HFF-Myc (cell line): Measurements from ENCODE around the gene SCAMP5.

Experiments
- DNase-seq: peaks from one replicate; pipeline ENCODE4 v3.0.0-alpha.2; 2011; ENCODE audit warnings: low read depth; ENCODE audit errors: extremely low read depth
- H3K4me3 ChIP-seq: replicated peaks from 2 replicates; pipeline ENCODE4 v1.5.1; 2011; ENCODE audit warnings: low read depth, mild to moderate bottlenecking, control low read depth, low read length
- TF ChIP-seq, protein P1 (sequence below): IDR thresholded peaks from 2 replicates; pipeline ENCODE4 v1.5.1; 2012; ENCODE audit warnings: mild to moderate bottlenecking, low read depth, low read length, control low read depth; ENCODE audit errors: missing control alignments

SCAMP5 gene

DNA sequence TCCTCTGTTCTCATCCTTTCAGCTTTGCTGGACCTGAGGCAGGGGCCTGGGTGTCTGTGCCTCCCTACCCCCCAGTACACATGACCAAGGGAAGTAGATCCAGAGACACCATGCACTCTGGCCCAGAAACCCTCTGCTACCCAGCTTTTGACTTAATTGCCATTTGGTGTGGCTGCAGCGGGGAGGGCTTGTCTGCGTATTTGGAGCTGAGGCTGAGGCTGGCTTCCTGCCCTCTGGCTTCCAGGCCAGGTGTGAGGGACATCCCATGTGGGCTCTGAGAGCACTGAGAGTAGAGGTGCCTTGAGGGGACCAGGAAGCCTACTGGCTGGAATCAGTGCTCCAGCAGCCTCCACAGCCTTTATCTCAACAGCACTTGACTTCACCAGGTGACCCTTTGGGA, 54.9 kb downstream of the SCAMP5 start:
- TF ChIP-seq, protein P1, sequence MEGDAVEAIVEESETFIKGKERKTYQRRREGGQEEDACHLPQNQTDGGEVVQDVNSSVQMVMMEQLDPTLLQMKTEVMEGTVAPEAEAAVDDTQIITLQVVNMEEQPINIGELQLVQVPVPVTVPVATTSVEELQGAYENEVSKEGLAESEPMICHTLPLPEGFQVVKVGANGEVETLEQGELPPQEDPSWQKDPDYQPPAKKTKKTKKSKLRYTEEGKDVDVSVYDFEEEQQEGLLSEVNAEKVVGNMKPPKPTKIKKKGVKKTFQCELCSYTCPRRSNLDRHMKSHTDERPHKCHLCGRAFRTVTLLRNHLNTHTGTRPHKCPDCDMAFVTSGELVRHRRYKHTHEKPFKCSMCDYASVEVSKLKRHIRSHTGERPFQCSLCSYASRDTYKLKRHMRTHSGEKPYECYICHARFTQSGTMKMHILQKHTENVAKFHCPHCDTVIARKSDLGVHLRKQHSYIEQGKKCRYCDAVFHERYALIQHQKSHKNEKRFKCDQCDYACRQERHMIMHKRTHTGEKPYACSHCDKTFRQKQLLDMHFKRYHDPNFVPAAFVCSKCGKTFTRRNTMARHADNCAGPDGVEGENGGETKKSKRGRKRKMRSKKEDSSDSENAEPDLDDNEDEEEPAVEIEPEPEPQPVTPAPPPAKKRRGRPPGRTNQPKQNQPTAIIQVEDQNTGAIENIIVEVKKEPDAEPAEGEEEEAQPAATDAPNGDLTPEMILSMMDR: no peak
- no peak for DNase-seq
- H3K4me3 ChIP-seq: no peak overlapping the region

DNA sequence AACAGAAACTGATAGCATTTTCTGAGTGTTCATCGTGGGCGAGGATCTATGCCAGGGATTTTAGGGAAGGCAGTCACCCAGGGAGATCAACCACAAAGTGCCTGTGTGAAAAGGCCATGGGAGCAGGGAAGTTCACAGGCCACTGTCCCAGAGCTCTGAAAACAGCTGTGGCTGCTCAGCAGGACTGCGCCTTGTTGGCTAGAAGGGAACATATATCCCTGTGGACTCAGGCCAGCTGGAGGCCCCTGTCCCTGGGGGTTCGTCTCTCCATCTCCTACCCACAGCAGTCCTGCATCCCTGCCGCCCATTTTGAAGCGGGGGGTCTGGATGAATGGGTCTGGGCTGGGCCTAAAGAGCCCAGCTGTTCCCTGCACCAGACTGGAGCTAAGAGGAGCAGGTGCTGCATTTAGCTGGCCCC, 55.8 kb downstream of the SCAMP5 start:
- no peak for DNase-seq

DNA sequence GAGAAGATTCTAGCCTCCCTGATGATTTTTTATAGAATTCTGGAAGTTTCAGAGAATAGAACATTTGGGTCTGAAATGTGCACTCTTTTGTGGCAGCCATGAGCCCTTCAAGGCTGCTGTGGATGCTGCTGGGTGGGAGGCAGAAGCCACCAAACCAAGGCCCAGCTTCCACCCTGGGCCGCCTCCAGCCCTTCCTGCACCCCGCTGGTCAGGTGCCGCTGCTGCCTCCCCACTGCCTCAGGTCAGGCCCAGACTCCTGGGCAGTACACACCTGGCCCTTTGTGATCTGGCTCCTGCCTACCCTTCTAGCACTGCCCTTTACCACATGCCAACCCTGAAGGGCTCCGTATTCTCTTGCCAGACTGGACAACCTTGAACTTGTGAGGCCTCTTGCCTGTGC, 56.3 kb downstream of the SCAMP5 start:
- no peak for DNase-seq
- no peak overlapping the region for H3K4me3 ChIP-seq
- TF ChIP-seq, protein P1: no peak

More for the DNA sequence above, 55.8 kb downstream of the SCAMP5 start:
- TF ChIP-seq, protein P1: no peak
- H3K4me3 ChIP-seq: no peak overlapping the region

DNA sequence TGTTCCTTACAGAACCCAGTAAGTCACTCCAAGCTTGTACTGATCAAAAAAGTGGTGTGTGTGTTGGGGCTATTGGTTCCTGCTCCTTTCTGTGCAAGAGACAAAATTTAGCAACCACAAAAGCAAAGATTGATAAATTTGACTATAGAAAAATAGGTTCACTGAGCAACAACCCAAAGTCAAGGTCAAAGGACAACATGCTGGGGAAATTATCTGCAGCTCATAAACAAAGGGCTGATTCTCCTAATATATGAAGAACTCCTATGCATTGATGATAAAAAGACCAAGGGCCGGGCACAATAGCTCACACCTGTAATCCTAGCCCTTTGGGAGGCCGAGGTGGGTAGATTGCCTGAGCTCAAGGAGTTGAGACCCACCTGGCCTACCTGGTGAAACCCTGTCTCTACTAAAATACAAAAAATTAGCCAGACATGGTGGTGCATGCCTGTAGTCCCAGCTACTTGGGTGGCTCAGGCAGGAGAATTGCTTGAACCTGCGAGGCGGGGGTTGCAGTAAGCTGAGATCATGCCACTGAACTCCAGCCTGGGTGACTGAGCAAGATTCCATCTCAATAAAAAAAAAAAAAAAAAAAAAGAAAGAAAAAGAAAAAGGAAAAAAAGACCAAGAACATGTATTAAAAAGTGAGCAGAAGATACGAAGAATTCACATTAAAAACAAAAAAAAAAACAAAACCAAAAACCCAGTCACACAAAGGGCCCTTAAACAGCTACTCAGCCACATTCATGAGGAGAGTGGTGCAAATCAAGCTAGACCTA, 57.8 kb downstream of the SCAMP5 start:
- no peak overlapping the region for H3K4me3 ChIP-seq
- DNase-seq: no peak

DNA sequence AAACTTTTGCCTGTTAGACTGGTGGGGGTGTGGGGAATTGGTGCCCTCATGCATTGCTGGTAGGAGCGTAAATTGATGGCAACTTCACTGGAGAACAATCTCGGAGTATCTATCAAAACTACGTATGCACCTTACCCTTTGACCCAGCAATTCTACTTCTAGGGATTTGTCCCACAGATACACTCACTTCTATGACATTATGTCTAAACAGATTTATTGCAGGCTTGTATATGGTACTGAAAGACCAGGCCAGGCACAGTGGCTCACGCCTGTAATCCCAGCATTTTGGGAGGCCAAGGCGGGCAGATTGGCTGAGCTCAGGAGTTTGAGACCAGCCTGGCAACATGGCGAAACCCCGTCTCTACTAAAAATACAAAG, 58.4 kb downstream of the SCAMP5 start:
- no peak for DNase-seq
- TF ChIP-seq, protein P1: no peak

More for the DNA sequence above, 57.8 kb downstream of the SCAMP5 start:
- TF ChIP-seq, protein P1: no peak

DNA sequence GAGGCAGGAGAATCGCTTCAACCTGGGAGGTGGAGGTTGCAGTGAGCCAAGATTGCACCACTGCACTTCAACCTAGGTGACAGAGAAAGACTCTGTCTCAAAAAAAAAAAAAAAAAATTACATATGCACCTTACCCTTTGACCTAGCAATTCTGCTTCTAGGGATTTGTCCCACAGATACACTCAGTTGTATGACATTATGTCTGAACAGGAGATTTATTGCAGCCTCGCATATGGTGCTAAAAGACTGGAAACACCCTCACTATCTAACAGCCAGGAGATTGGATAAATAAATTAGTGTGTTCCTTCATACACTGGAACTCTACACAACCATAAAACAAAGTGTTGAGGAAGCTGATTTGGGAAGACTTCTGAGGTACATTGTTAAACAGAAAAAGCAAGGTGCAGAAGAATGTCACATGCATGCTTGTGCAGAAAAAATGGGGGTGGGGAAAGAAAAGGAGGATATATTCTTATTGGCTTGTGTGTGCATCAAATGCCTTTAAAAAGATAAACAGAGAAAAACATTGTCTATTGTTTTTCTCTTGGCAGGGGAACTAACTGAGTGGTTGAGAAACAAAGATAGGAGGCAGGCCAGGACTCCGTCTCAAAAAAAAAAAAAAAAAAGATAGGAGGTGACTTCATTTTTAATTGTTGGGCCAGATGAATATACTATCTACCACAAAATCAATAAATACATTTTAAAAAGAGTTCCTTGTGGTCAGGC, 59.0 kb downstream of the SCAMP5 start:
- no peak for DNase-seq
- no peak overlapping the region for H3K4me3 ChIP-seq
- TF ChIP-seq, protein P1: no peak

More for the DNA sequence above, 58.4 kb downstream of the SCAMP5 start:
- no peak overlapping the region for H3K4me3 ChIP-seq
